ENCODE results near the gene APOBEC3G. TPM values are rescaled to one million over a fixed set of nuclear protein-coding genes. Genes with fewer than 3 reads are reported as not detected.

APOBEC3G gene
- total RNA-seq, 1 experiment from 2014 or later = 23.6 TPM

GRCh38 chr22:39091126-39092081, 14.3 kb downstream of the APOBEC3G start:
- DNase-seq (ENCODE audit: low spot score) = no peak

- no peak for DNase-seq (ENCODE audit: low spot score)
These were observed 15.2 kb downstream of the APOBEC3G start for GRCh38 chr22:39092111-39092862.

- DNase-seq (ENCODE audit: low spot score) = no peak
These were observed 17.8 kb downstream of the APOBEC3G start for GRCh38 chr22:39094717-39095389.

- no peak for DNase-seq (ENCODE audit: low spot score)
These were observed 18.9 kb downstream of the APOBEC3G start for GRCh38 chr22:39095971-39096370.

- peak; percentile 43 for DNase-seq (ENCODE audit: low spot score)
These were observed 20.3 kb downstream of the APOBEC3G start, which contains the start of gene APOBEC3H for GRCh38 chr22:39097098-39098020. APOBEC3H (plus strand) TSS chr22:39097244; CDS start chr22:39100279, 3,035 bp downstream.

GRCh38 chr22:39098026-39098425, 21.0 kb downstream of the APOBEC3G start:
- no peak for DNase-seq (ENCODE audit: low spot score)

GRCh38 chr22:39098576-39098975, 21.5 kb downstream of the APOBEC3G start:
- no peak for DNase-seq (ENCODE audit: low spot score)

- no peak for DNase-seq (ENCODE audit: low spot score)
These were observed 24.2 kb downstream of the APOBEC3G start for GRCh38 chr22:39101226-39101625.

- DNase-seq (ENCODE audit: low spot score) = no peak
These were observed 26.4 kb downstream of the APOBEC3G start for GRCh38 chr22:39103431-39103830.

GRCh38 chr22:39106326-39106725, 29.3 kb downstream of the APOBEC3G start:
- no peak for DNase-seq (ENCODE audit: low spot score)

- DNase-seq (ENCODE audit: low spot score) = no peak
These were observed 31.4 kb downstream of the APOBEC3G start for GRCh38 chr22:39108487-39108886.

- DNase-seq (ENCODE audit: low spot score) = no peak
These were observed 32.3 kb downstream of the APOBEC3G start for GRCh38 chr22:39109361-39109760.

- DNase-seq (ENCODE audit: low spot score) = no peak
These were observed 33.8 kb downstream of the APOBEC3G start for GRCh38 chr22:39110631-39111561.

- DNase-seq (ENCODE audit: low spot score) = no peak
These were observed 37.0 kb downstream of the APOBEC3G start for GRCh38 chr22:39114112-39114511.

- DNase-seq (ENCODE audit: low spot score) = no peak
These were observed 38.5 kb downstream of the APOBEC3G start for GRCh38 chr22:39115570-39115969.

GRCh38 chr22:39115977-39116621, 39.0 kb downstream of the APOBEC3G start:
- no peak for DNase-seq (ENCODE audit: low spot score)

GRCh38 chr22:39117585-39118191, 40.6 kb downstream of the APOBEC3G start:
- no peak for DNase-seq (ENCODE audit: low spot score)

- DNase-seq (ENCODE audit: low spot score) = no peak
These were observed 43.9 kb downstream of the APOBEC3G start for GRCh38 chr22:39120983-39121382.
